ENCODE measurements around the gene TRIM63.

Gene TRIM63

DNA sequence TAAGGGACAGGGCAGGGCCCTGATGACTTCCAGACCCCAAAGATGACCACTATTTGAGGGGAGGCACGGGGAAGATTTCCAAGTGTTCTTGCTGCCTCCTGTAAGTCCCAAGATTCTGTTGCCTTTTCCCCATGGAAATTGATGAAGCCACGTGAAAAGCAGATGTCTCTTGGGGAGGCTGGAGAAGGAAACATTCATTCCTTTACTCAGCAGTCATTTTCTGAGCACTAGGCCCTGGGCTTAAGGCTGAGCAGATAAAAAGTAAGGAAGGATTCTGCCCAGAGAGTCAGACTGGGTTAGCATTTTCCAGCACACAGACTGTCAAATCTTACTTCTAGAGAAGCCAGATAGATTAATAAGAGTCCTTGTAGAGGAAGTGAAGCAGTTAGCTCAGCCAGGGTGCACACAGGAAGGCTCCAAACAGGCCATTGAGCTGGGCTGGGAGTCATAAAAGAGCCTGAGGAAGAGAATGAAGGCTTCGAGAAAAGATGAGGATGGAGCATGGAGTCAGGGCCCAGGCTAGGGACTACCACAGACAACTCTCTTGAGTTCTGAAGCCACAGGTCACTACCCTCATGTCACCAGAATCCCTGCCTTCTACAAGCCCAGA lies 35.7 kb downstream of the TRIM63 start:
- FAIRE-seq: no peak

DNA sequence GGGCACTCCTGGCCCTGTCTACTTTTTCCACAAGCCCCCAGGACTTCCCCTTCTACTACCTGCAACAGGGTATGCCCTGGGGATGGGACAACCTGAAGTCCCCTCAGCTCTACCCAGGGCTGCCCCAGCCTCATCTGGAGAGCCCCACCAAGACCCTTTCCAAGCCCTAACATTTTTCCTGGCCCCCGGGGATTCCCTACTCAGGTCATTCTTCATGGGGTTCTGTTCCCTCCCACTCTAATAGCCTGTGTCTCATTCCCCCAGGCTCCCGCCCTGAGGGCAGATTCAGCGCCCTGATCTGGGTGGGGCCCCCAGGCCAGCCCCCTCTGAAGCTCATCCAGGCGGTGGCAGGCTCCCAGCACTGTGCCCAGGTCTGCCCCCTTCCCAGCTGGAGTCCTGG lies 36.2 kb downstream of the TRIM63 start:
- no peak for FAIRE-seq

DNA sequence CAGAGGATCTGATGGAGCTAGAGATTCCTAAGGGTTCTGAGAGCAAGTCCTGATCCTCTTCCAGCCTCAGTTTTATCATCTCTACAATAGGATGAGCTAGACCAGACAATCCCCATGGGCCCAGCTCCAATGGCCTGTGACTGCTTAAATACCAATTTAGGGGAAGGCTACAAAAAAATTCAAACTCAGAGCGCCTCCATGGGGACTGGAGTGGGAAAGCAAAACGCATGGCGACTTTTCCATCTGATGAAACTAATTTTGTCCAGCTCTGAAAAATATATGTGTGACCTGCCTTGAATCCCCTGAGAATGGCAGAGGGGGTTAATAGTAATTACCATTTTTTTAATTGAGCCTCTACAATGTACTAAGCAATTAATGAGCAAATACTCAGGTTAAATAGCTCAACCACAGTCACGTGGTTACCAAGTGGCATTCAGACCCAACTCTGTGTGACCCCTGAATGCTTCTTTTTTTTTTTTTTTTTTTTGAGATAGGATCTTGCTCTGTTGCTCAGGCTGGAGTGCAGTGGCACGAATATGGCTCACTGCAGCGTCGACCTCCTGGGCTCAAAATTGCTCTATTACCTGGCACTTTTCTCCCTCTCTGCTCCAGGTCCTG lies 37.5 kb downstream of the TRIM63 start:
- FAIRE-seq: no peak

DNA sequence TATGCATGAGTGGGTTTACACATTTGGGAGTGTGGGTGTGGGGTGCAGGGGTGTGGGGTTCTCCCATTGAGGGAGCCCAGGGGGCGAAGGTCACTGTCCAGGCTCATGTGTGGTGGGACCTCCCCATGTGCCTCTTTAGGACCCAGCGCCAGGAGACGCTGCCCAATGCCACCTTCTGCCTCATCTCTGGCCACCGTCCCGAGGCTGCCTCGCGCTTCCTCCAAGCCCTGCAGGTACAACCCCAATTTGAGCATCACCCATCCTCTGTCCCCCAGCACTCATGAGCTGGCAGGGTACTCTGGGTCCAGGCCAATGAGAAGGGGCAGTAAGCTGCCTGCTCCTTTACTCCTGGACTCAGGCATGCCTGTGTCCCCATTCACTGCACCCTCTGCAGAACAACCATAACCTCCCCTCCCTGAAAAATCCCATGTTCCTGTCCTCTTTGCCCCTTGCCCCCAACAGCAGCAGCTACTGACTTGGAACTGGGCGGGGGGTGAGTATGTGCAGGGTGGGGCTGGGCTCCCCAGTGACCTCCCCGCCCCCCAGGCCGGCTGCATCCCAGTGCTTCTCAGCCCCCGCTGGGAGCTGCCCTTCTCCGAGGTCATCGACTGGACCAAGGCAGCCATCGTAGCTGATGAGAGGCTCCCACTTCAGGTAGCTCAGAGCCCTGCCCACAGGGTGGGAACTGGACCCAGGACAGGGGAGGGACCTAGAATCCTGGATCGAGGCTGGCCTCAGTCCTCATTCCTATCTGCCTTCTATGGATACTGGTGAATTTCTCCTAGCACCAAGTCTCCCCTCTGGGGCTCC lies 38.2 kb downstream of the TRIM63 start:
- FAIRE-seq: no peak

DNA sequence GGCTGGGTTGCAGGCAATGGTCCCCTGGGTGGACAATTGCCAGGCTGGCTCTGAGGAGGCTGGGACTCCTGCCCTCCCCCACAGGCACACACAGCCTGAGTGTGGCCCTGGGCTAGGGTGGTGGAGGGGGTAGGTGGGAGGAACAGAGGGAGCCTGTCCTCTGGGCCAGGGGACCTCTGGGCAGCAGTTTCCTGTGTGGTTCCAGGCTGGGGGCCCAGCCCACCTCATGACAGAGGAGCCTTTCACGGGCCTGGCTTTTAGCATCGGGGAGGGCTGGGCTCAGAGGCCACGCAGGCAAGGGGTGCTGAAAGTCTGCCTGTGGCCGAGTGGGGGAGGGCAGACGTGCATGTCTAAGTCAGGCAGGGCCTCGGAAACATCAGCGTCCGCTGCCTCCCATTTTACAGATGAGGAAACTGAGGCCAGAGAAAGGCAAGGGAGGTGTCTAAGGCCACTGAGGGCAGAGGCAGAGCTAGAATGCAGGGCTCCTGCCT lies 38.9 kb downstream of the TRIM63 start:
- FAIRE-seq: no peak

DNA sequence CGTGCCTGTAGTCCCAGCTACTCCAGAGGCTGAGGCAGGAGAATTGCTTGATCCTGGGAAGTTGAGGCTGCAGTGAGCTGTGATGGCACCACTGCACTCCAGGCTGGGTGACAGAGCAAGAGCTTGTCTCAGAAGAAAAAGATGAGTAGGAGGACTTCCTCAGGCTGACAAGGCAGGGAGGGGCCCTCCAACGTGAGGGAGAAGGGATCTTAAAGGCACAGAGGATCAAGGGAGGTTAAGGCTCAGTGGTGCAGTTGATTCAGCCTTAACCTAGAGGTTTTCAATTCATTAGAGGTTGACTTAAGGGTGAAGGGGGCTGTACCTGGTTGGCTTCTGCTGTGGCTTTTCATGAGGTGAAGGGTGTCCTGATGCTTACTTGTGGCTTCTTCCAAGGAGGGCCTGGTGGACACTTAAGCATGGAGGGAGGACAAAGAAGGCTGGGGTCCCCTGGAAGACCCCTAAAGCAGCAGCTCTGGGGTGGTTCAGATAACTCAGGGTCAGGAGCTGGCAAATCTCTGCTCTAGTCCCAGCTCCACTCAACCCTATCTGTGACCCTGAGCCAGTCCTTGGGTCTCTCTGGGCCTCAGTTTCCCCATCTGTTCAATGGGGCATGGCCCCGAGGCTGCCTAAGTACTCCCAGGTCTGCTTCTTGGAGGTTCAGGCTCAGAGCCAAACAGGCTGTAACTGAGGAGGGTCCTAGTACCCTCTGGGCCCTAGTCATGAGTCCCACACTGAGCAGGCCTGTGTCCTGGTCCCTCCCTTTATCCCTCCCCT lies 39.5 kb downstream of the TRIM63 start:
- FAIRE-seq: no peak

DNA sequence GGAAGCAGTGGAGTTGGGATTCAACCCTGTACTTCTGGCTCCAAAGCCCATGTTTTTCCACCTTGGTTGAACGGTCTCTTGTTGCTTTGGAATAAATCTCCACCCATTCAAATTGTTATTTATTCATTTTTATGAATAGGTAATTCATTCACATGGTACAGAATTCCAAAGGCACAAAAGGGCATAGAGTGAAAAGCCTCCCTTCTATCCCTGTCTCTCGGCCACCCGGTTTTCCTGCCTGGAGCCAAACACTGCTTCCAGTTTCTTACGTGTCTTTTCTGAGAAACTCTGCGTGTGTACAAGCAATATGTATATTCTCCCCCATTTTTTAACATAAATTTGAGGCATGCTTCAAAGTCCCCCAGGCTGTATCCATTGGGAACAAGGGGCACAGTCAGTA lies 41.9 kb downstream of the TRIM63 start:
- FAIRE-seq: no peak

DNA sequence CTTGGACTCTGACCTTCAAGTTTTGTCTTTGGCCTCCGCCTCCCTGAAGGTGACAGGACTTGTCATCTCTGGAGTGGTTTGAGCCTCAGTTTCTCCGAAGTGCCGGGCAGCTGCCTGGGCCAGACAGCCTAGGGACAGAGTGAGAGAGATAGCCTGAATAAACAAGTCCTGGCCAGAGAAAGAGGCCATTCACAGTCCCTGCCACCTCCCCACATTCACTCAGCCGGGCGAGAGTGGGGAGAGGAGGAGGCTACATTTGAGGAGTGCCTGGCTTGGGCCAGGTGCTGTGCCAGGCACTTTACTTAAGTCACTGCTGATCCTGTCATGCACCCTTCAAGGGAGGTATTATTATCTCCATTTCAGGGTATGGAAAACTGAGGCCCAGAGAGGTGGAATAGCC lies 42.4 kb downstream of the TRIM63 start:
- FAIRE-seq: no peak

DNA sequence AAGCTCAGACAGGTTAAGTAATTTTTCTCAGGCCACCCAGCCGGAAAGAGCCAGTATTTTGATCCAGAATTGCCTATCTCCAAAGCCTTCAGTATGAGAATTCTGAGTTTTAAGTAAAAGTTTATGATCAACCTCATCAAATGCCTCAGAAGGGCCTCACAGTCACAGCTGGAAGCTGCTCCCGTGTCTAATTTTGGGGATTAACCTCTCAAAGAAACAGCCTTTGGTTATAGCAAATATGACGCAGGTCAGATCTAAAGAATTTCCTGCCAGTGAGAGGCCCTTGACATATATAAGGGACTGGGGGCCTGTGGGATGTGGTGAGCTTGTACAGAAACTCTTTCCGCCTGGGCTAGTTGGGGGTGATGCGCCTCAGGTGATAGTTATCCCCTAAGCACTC lies 43.6 kb downstream of the TRIM63 start:
- FAIRE-seq: no peak

DNA sequence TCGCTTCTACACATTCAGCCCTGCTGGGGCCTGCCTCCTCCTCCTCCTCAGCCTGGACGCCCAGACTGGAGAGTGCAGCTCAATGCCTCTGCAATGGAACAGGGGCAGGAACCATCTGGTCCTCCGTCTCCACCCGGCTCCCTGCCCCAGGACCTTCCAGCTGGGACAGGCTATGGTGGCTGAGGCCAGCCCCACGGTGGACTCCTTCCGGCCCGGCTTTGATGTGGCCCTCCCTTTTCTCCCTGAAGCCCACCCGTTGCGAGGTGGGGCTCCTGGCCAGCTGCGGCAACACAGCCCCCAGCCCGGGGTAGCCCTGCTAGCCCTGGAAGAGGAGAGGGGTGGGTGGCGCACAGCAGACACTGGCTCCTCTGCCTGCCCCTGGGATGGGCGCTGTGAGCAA lies 44.4 kb downstream of the TRIM63 start:
- no peak for FAIRE-seq

DNA sequence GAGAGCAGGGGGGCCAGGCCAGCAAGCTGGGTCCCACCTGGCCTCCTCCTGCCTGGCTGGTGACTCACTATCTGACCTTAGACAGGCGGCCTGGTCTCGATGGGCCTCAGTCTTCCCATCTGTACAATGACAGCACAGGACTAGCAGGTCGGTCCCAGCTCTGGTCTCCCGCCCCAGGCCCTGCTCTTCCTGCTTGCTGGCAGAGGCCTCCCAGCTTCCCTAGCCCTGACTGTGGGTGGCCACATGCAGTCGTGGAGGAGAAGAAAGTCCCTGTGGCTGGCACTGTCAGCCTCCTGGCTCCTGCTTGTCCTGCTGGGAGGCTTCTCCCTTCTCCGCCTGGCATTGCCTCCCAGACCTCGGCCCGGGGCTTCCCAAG lies 45.0 kb downstream of the TRIM63 start:
- no peak for FAIRE-seq

DNA sequence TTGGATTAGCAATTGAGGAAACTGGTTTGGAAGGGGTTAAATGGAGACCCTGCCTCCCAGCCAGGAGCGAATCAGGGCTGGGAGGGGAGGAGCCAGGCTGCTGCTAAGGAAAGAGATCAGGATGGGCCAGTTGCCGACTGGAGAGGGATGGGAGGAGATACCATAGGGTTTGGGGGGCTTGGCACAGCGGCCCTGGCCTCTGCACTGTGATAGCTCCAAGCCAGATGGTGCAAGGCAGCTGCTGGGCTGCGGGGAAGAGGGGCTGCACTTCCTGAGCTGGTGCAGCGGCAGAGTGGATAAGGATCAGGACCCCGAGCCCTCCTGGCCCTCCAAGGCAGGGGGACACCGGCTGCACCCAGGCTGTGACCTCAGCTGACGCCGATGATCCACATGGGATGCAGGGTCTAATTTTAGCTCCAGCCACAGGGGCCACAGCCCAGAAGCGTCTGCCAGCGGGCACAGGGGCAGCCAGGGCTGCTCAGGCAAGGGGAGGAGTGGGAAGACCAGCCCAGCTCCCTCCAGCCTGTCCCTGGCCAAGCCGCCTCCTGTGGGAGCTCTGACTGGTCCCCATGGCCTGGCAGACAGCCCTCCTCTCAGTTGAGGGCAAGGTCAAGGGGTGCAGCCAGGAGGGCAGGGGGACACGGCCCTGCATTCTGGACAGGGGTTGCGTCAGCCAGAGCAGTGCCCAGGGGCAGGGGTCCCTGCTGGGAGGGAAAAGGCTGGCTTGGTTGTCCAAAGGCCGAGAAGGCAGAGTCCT lies 45.6 kb downstream of the TRIM63 start, which contains the start of gene EXTL1:
EXTL1 (plus strand) TSS at position 129 of the 757 bp plus-strand sequence. CDS start 872 bp downstream, outside the sequence.
- FAIRE-seq: no peak

DNA sequence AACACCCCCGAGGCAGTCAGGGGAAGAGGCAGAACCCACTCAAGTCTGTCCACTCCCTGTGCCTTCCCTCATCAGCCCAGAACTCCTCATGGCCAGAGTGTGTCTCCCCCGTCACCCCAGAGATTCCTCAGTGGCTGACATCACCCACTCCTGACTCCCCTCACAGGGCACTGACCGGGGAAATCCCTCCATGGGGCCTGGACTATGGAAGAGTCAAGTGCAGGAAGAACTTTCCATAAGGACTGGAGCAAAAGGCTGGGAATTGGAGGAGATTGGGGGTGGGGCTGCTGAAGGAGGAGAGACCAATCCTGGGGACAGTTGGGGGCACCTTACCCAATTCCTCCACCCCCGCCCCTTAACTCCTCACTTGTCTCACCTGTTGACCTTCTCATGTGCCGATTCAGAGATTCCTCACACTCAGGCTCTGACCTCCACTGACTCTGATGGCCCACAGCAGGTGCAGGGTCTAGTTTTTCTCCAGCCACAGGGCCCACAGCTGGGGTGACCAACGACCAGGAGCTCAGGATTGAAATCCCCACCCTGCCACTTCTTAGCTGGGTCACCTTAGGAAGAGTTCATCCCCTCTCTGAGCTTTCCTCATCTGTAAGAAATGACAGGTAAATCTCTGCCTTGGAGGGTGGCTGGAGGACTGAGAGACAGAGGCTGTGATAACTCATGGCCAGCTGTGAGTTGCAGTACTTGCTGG lies 46.3 kb downstream of the TRIM63 start:
- FAIRE-seq: no peak

DNA sequence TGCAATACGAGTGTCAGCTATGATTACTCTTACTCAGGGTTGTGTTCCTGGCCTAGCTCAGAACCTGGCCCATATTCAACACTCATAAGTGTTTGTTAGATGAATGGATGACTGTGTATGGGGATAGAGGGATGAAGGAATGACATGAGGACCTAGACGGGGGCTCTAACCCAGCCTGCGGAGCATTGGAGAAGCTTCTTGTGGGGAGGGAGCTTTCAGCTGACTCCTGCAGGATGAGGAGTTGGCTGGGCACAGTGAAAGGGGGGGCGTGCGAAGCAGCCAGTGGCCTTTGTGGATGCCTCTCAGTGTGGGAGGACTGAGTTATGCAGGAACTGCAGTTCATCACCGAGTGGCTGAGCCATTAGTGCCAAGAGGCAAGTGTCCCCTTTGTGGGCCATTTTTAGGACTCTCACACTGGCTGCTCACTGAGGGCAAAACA lies 47.1 kb downstream of the TRIM63 start:
- FAIRE-seq: no peak

DNA sequence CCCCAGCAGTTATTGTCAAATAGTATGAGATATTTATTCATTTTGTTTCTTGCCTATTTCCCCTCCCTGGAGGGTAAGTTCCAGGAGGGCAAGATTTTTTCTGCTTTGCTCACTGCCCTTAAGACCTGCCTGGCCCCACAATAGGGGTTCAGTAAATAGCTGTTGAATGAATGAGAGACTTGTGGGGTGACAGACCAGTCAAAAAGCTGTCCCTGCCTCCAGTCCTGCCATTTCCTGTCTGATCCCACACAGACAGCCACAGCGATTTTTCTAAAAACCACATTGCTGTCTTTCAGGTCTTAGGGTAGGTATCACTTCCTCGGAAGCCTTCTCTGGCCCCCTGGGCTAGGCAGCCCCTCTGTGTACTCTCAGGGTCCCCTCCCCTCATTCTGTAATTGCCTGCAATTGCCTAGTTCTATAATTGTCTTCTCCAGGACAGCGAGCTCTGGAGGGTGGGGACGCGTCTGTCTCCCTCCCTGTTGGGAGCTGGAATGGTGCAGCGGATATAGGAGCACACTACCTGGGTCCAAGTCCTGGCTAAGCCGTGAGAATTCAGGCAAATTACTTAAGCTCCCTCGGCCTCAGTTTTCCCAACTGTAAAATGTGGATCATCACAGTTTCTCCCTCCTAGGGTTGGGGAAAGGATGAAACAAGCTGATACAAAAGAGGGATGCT lies 47.7 kb downstream of the TRIM63 start:
- no peak for FAIRE-seq

DNA sequence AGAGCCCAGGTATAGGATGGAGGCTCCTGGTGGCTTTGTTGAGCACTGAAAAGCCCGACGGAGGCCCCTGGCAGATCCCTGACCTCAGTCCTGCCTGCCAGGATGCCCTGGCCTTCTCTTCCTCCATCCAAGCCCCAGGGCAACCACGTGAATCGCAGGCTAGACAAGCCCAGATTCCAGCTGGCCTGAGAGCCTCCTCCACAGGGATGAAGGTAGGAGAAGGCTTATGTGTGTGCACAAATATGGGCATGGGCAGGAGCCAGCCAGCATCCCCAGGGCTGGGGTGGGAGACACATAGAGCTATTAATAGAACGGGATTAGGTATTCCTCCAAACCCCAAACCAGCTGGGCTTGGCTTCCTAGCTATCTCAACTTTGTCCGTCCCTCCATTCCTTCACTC lies 49.8 kb downstream of the TRIM63 start:
- FAIRE-seq: no peak

DNA sequence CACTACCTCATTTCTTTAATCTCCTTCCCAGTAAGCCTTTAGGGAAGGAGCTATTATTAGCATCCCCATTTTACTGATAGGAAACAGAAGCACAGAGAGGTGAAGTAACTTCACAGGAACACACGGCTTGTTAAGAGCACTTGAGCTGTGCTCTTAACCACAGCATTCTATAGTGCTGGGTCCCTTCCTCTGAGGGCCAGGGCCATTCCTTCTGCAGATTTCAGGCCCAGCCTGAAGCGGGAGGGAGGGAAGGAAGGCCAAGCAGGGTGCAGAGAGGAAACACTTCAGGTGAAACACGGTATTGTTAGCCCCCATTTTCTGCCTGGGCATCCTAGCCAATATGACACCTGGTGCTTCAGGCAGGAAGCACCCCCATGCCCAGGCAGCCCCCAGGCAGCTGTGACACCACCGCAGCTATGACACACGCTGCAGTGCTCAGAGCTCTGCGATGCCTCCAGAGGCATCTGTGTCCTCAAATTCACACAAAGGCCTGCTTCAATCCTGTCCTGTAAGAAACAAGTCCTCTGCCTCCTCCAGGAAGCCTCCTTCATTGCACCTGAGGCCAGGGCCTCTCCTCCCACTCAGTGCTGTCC lies 50.4 kb downstream of the TRIM63 start:
- no peak for FAIRE-seq

DNA sequence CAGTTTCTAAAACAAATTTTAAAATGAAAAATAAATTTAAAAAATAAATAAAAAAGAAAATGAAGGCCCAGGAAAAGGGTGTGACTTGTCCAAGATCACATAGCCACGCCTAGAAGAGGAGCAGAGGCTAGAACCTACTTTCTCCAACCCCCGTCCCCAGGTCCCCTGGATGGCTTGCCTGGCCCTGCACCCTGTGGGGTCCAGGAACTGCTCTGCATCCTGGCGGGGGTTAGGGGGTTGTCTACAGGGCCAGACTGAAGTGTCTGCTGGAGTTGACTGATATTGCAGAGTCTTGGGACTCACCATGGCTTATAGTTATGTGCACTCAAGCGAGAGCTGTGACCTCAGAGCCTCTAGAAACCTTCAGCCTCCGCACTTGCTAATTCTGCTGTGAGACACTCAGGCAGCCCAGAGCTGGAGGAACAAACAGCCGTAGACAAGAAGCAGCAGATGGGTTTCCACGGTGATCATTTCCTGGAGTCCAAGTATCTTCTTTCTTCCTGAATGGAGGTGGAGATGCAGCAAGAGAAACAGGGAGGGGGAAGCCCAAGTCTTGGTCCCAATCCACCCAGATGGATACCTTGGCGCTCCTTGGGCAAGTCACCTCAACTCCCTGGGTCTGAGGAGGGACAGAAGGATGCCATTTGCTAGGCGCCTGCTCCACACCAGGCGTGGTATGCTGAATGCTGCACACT lies 51.0 kb downstream of the TRIM63 start:
- no peak for FAIRE-seq

DNA sequence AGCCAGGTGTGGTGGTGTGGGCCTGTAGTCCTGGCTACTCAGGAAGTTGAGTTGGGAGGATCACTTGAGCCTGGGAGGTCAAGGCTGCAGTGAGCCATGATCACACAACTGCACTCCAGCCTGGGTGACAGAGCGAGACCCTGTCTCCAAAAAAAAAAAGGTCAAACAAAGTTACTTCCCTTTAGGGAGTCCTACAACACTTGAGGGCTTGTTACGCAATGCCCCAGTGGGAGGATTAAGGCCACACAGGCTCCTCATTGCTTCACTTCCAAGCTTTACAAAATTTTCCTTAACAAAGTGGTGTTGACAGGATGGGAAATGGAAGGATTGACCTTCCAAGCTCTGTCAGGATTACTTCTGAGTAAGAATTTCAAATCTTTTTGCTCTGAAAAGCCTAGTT lies 52.1 kb downstream of the TRIM63 start:
- FAIRE-seq: no peak

DNA sequence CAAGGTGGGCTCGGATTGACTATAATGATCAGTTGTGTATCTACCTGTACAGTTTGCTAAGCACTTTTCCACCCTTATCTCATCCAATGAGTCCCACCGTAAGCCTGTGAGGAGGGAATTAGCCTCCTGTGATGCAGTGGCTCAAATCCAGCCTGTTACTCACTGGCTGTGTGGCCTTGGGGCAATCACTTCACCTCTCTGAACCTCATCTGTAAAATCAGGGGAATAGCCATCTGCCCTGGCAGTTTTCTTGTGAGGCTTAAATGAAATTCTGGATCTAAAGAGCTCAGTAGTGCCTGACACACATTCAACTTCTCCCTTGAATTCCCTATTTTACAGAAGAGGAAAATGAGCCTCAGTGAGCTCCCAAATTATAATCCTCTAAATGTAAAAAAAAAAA lies 53.3 kb downstream of the TRIM63 start:
- FAIRE-seq: no peak

Data from colon (tissue), 2 donors.